ENCODE results near the gene MYRIP.
"Not testable (repeated sequence)": the region's sequence is repeated elsewhere in the genome, so short reads cannot be mapped to it uniquely, and the experiment has no call there.

Gene MYRIP

GRCh38 chr3:39783680-39784079 lies 25.7 kb upstream of the MYRIP start:
- Mint-ChIP-seq H3K27ac (no peak overlapping the region), H3K27me3 (ENCODE audit: low read depth, poor library complexity) (peaks cover 8% of the 10 kb centered on the region), H3K9me3 (peaks cover 6% of the 10 kb centered on the region), H3K36me3 (ENCODE audit: low read depth) (no peaks in the 10 kb centered on the region), H3K4me3 (no peak overlapping the region), H3K4me1 (no peaks in the 10 kb centered on the region)
- DNase-seq: no peak
- TF ChIP-seq, protein P1, sequence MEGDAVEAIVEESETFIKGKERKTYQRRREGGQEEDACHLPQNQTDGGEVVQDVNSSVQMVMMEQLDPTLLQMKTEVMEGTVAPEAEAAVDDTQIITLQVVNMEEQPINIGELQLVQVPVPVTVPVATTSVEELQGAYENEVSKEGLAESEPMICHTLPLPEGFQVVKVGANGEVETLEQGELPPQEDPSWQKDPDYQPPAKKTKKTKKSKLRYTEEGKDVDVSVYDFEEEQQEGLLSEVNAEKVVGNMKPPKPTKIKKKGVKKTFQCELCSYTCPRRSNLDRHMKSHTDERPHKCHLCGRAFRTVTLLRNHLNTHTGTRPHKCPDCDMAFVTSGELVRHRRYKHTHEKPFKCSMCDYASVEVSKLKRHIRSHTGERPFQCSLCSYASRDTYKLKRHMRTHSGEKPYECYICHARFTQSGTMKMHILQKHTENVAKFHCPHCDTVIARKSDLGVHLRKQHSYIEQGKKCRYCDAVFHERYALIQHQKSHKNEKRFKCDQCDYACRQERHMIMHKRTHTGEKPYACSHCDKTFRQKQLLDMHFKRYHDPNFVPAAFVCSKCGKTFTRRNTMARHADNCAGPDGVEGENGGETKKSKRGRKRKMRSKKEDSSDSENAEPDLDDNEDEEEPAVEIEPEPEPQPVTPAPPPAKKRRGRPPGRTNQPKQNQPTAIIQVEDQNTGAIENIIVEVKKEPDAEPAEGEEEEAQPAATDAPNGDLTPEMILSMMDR (IDR thresholded peaks at IDR 0.05): no peak

DNA sequence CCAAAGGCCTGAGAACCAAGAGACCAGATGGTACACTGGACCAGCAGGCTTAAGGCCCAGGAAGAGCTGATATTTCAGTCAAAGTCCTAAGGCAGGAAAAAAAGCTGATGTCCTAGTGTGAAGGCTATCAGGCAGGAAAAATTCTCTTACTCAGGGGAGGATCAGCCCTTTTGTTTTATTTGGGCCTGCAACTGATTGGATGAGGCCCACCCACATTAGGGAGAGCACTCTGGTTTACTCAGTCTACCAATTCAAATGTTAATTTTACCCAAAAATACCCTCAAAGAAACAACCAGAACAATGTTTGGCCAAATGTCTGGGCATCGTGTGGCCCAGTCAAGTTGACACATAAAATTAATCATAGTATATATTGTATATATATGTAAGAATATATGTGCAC lies 24.5 kb upstream of the MYRIP start:
- TF ChIP-seq, protein P1 (IDR thresholded peaks at IDR 0.05): no peak
- Mint-ChIP-seq H3K36me3 (ENCODE audit: low read depth) (no peaks in the 10 kb centered on the region), H3K27ac (no peak overlapping the region), H3K4me3 (no peak overlapping the region), H3K9me3 (peaks cover 6% of the 10 kb centered on the region), H3K27me3 (ENCODE audit: low read depth, poor library complexity) (peaks cover 8% of the 10 kb centered on the region), H3K4me1 (no peaks in the 10 kb centered on the region)
- DNase-seq: no peak

DNA sequence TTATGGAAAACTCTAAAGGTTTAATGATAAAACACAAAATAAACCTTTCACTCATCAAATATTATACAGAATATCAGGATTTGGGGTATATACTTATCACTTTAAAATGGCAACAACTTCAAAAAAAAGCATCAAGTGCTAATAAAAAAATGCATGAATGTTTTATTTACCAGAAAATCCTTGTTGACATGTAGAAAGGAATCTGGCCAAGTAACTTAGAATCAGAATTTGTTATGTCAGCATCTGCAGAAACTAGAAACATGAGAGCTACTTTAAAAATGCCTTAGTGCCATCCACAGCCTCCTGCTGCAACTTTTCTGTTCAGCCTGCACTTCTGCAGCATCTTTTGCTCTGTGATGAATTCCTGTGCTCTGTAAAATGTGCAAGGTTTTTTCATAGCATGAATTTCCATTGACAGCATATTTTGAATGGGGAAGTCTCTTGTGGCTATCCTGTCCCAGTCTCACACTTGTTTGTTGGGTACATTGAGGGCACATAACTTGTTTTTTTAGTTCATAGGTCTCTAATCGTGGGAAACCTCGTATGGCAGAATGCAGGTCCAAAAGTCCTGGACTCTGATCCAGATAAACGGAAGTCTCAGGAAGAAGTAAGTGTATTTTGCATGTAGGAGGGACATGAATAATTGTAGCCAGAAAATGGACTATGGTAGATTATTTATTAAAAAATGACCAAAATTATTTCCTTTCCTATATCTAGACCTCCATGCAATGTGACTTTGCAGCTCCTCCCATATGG lies 21.1 kb upstream of the MYRIP start:
- no peaks in the 10 kb centered on the region for H3K36me3 Mint-ChIP-seq (ENCODE audit: low read depth)
- H3K9me3 Mint-ChIP-seq: no peaks in the 10 kb centered on the region
- no peak overlapping the region for H3K27ac Mint-ChIP-seq
- no peak for DNase-seq
- peaks cover 5% of the 10 kb centered on the region for H3K27me3 Mint-ChIP-seq (ENCODE audit: low read depth, poor library complexity)
- H3K4me1 Mint-ChIP-seq: no peaks in the 10 kb centered on the region
- TF ChIP-seq, protein P1 (IDR thresholded peaks at IDR 0.05): no peak
- H3K4me3 Mint-ChIP-seq: no peak overlapping the region

GRCh38 chr3:39791603-39792002 lies 17.8 kb upstream of the MYRIP start:
- DNase-seq: no peak
- Mint-ChIP-seq H3K4me1 (no peaks in the 10 kb centered on the region), H3K4me3 (no peak overlapping the region), H3K36me3 (ENCODE audit: low read depth) (no peaks in the 10 kb centered on the region), H3K9me3 (no peaks in the 10 kb centered on the region), H3K27ac (no peak overlapping the region), H3K27me3 (ENCODE audit: low read depth, poor library complexity) (peaks cover 5% of the 10 kb centered on the region)
- TF ChIP-seq, protein P1 (IDR thresholded peaks at IDR 0.05): no peak

GRCh38 chr3:39794880-39795279 lies 14.5 kb upstream of the MYRIP start:
- Mint-ChIP-seq H3K27me3 (ENCODE audit: low read depth, poor library complexity) (peaks cover 14% of the 10 kb centered on the region), H3K9me3 (no peaks in the 10 kb centered on the region), H3K4me1 (no peaks in the 10 kb centered on the region), H3K27ac (no peak overlapping the region), H3K36me3 (ENCODE audit: low read depth) (no peaks in the 10 kb centered on the region), H3K4me3 (no peak overlapping the region)
- TF ChIP-seq, protein P1 (IDR thresholded peaks at IDR 0.05): no peak
- DNase-seq: no peak

DNA sequence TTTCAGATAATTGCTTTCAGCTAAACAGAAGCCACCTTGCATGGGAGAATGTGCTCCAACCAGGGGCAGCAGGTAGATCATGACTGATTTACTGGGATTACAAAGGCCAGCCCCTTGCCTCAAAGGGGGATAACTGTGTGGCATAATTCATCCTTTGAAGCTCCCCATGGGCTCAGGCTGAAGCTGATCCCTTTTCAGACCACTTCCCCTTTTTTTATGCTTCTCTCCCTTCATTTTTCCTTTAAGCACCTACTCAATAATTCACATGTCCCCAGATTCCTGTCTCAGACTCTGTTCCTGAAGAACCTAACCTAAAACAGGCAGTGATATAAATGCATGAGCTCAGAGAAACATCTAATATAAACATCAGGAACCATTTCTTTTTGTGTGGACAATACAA lies 8.2 kb upstream of the MYRIP start:
- TF ChIP-seq, protein P1 (IDR thresholded peaks at IDR 0.05): no peak
- DNase-seq: no peak
- H3K27ac Mint-ChIP-seq: no peak overlapping the region
- H3K9me3 Mint-ChIP-seq: peaks cover 11% of the 10 kb centered on the region
- no peak overlapping the region for H3K4me3 Mint-ChIP-seq
- H3K27me3 Mint-ChIP-seq (ENCODE audit: low read depth, poor library complexity): peaks cover 17% of the 10 kb centered on the region
- no peaks in the 10 kb centered on the region for H3K36me3 Mint-ChIP-seq (ENCODE audit: low read depth)
- no peaks in the 10 kb centered on the region for H3K4me1 Mint-ChIP-seq

- peaks cover 29% of the 10 kb centered on the region for H3K27me3 Mint-ChIP-seq (ENCODE audit: low read depth, poor library complexity)
- H3K36me3 Mint-ChIP-seq (ENCODE audit: low read depth); H3K4me1 Mint-ChIP-seq; DNase-seq; H3K27ac Mint-ChIP-seq; H3K4me3 Mint-ChIP-seq: not testable (repeated sequence)
- H3K9me3 Mint-ChIP-seq: peaks cover 11% of the 10 kb centered on the region
These were observed 6.9 kb upstream of the MYRIP start for GRCh38 chr3:39802486-39802885.

Measured in nephron progenitor cell (in vitro differentiated cells).